Right atrium auricular region (tissue), 2 donors: Measurements from ENCODE around the gene METTL22. TPM values are rescaled to one million over a fixed set of nuclear protein-coding genes. Genes with fewer than 3 reads are reported as not detected.

ENCODE experiments used
- DNase-seq: peaks from one replicate; pipeline ENCODE4 v3.0.0-alpha.2; 2019; ENCODE audit warnings: low spot score
- H3K27ac ChIP-seq, 2 donors: fragments of 200-600 bp; sonication (generic); 1 replicate in 1 of 2; 2 replicates in 1 of 2; pipeline ENCODE4 v1.5.1; 2016 to 2019
- H3K27me3 ChIP-seq, 2 donors: fragments of 200-600 bp; sonication (generic); one replicate each; pipeline versions ENCODE4 v1.5.1 to v1.6.0; 2017 to 2019
- H3K36me3 ChIP-seq: fragments of 200-600 bp; sonication (generic); one replicate; pipeline ENCODE4 v1.5.1; 2016
- H3K4me1 ChIP-seq, 2 donors: fragments of 200-600 bp; sonication (generic); one replicate each; pipeline versions ENCODE4 v1.5.1 to v1.6.0; 2017 to 2019
- H3K4me3 ChIP-seq, 2 donors: fragments of 200-600 bp; sonication (generic); 1 replicate in 1 of 2; 2 replicates in 1 of 2; pipeline ENCODE4 v1.5.1; 2017 to 2019; ENCODE audit warnings: mild to moderate bottlenecking in 1 of 2, moderate library complexity in 1 of 2
- H3K9me3 ChIP-seq, 2 donors: fragments of 200-600 bp; sonication (generic); one replicate each; pipeline ENCODE4 v1.5.1; 2019
- CTCF ChIP-seq, 2 donors: fragments of 200-600 bp; sonication (generic); IDR thresholded peaks; one replicate each; pipeline ENCODE4 v1.5.1; 2019; ENCODE audit warnings: antibody characterized with exemption in 2 of 2
- total RNA-seq, 2 donors: library from RNA; depleted of rRNA; stranded (reverse); fragments of >200 nt; gene quantifications; one replicate each; pipeline ENCODE4 v1.1.0, GENCODE V29; 2016

Gene METTL22
- total RNA-seq, 2 donors from 2014 or later, result 10.0 to 24.3 TPM

DNA sequence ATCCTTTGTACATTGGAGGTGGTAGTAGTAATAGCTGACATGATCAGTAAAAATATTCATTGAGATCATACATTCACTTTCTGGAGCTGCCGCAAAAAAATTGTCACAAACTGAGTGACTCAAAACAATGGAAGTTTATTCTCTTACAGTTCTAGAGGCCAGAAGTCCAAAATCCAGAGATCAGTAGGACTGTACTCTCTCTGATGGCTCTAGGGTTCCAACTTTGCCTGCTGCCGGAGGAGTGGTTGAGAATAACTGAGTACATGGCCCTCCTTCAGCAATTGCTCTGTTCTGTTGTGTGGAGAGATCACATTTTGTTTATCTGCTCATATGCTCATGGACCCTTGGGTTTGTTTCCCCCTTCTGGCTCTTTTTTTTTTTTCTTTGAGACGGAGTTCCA is 76.5 kb downstream of the METTL22 start:
- Histone ChIP-seq H3K36me3 (no peaks in the 10 kb centered on the region), H3K27ac (no peak overlapping the region), H3K4me3 (no peak overlapping the region), H3K9me3 (no peaks in the 10 kb centered on the region), H3K27me3 (no peaks in the 10 kb centered on the region), H3K4me1 (peaks cover 0 to 8% of the 10 kb centered on the region in 2 donors)
- no peak for TF ChIP-seq CTCF (IDR thresholded peaks at IDR 0.05)
- no peak for DNase-seq

Other genes with a start within 250 kb of the METTL22 start
- gene TMEM114, start 31.2 kb upstream of the METTL22 start, total RNA-seq, result not detected
- 10 to 100 TPM in 1 of 2 donors, 1 to 10 TPM in 1; 9.8 to 14.9 TPM for gene ABAT, start 52.9 kb downstream of the METTL22 start, total RNA-seq
- 1 to 10 TPM; 6.3 to 7.6 TPM for gene TMEM186, start 175.9 kb downstream of the METTL22 start, total RNA-seq
- 10 to 100 TPM; 14.5 to 20.5 TPM for gene PMM2, start 176.1 kb downstream of the METTL22 start, total RNA-seq
- 10 to 100 TPM; 28.4 to 84.8 TPM for gene CARHSP1, start 247.3 kb downstream of the METTL22 start, total RNA-seq